Osteocyte (in vitro differentiated cells): ENCODE results near the gene ABL1. TPM values are rescaled to one million over a fixed set of nuclear protein-coding genes. Genes with fewer than 3 reads are reported as not detected.

Source experiments
- DNase-seq: peaks from one replicate; pipeline ENCODE4 v3.0.0; 2021; ENCODE audit warnings: mixed read lengths; ENCODE audit not compliant: unreplicated experiment; ENCODE audit errors: extremely low spot score
- H3K27ac Mint-ChIP-seq: one replicate; pipeline ENCODE4 v1.8.0; 2021; ENCODE audit warnings: mild to moderate bottlenecking, mixed read lengths; ENCODE audit not compliant: unreplicated experiment
- H3K27me3 Mint-ChIP-seq: one replicate; pipeline ENCODE4 v1.8.0; 2021; ENCODE audit warnings: mixed read lengths; ENCODE audit not compliant: unreplicated experiment
- H3K36me3 Mint-ChIP-seq: one replicate; pipeline ENCODE4 v1.8.0; 2021; ENCODE audit warnings: mixed read lengths; ENCODE audit not compliant: unreplicated experiment
- H3K4me1 Mint-ChIP-seq: one replicate; pipeline ENCODE4 v1.8.0; 2021; ENCODE audit warnings: mixed read lengths; ENCODE audit not compliant: unreplicated experiment
- H3K4me3 Mint-ChIP-seq: one replicate; pipeline ENCODE4 v1.8.0; 2021; ENCODE audit warnings: mild to moderate bottlenecking, moderate library complexity, mixed read lengths; ENCODE audit not compliant: unreplicated experiment
- H3K9me3 Mint-ChIP-seq: one replicate; pipeline ENCODE4 v1.8.0; 2021; ENCODE audit warnings: mixed read lengths; ENCODE audit not compliant: unreplicated experiment
- CTCF ChIP-seq: fragments of 200-600 bp; sonication (generic); IDR thresholded peaks from 2 replicates; pipeline ENCODE4 v1.5.0; 2021; ENCODE audit warnings: antibody characterized with exemption, mild to moderate bottlenecking, moderate library complexity
- total RNA-seq: library from RNA; stranded (reverse); gene quantifications from 2 replicates; pipeline ENCODE4 v1.2.1, GENCODE V29; 2021

Gene ABL1
- total RNA-seq, 1 donor from 2014 or later, result 101 TPM

- Mint-ChIP-seq H3K27ac (no peak overlapping the region), H3K27me3 (no peaks in the 10 kb centered on the region), H3K9me3 (no peaks in the 10 kb centered on the region), H3K4me3 (no peak overlapping the region), H3K4me1 (peaks cover 6% of the 10 kb centered on the region), H3K36me3 (peaks cover 47% of the 10 kb centered on the region)
- TF ChIP-seq CTCF, result no peak
- no peak for DNase-seq
These were observed 38.9 kb downstream of the ABL1 start for GRCh38 chr9:130873966-130874365.

GRCh38 chr9:130874783-130875182 lies 39.7 kb downstream of the ABL1 start:
- TF ChIP-seq CTCF, result no peak
- H3K27me3 Mint-ChIP-seq, result no peaks in the 10 kb centered on the region
- peaks cover 53% of the 10 kb centered on the region for H3K36me3 Mint-ChIP-seq
- DNase-seq, result no peak
- peaks cover 3% of the 10 kb centered on the region for H3K4me1 Mint-ChIP-seq
- H3K9me3 Mint-ChIP-seq, result no peaks in the 10 kb centered on the region
- H3K4me3 Mint-ChIP-seq, result no peak overlapping the region
- no peak overlapping the region for H3K27ac Mint-ChIP-seq

GRCh38 chr9:130877300-130877699 lies 42.2 kb downstream of the ABL1 start:
- Mint-ChIP-seq H3K4me1 (no peaks in the 10 kb centered on the region), H3K9me3 (no peaks in the 10 kb centered on the region), H3K4me3 (no peak overlapping the region), H3K36me3 (peaks cover 56% of the 10 kb centered on the region), H3K27me3 (no peaks in the 10 kb centered on the region), H3K27ac (no peak overlapping the region)
- no peak for DNase-seq
- TF ChIP-seq CTCF, result no peak

GRCh38 chr9:130878295-130878694 lies 43.2 kb downstream of the ABL1 start:
- no peak overlapping the region for H3K4me3 Mint-ChIP-seq
- no peaks in the 10 kb centered on the region for H3K9me3 Mint-ChIP-seq
- no peak for TF ChIP-seq CTCF
- no peak for DNase-seq
- peaks cover 47% of the 10 kb centered on the region for H3K36me3 Mint-ChIP-seq
- no peak overlapping the region for H3K27ac Mint-ChIP-seq
- no peaks in the 10 kb centered on the region for H3K27me3 Mint-ChIP-seq
- no peaks in the 10 kb centered on the region for H3K4me1 Mint-ChIP-seq

GRCh38 chr9:130879863-130880411 lies 44.9 kb downstream of the ABL1 start:
- DNase-seq, result no peak
- no peaks in the 10 kb centered on the region for H3K9me3 Mint-ChIP-seq
- H3K27me3 Mint-ChIP-seq, result no peaks in the 10 kb centered on the region
- H3K36me3 Mint-ChIP-seq, result peaks cover 46% of the 10 kb centered on the region
- no peak for TF ChIP-seq CTCF
- H3K4me1 Mint-ChIP-seq, result no peaks in the 10 kb centered on the region
- H3K4me3 Mint-ChIP-seq, result no peak overlapping the region
- no peak overlapping the region for H3K27ac Mint-ChIP-seq
